Measurements from ENCODE around the gene POU3F1.

The POU3F1 gene

GRCh38 chr1:38025233-38025632, 21.4 kb downstream of the POU3F1 start:
- no peaks in the 10 kb centered on the region for H3K79me2 ChIP-seq (ENCODE audit: control insufficient read depth, low read length)
- no peak overlapping the region for H3K27ac ChIP-seq (ENCODE audit: low read depth, low read length)
- H3K9me3 ChIP-seq (ENCODE audit: control insufficient read depth, insufficient read depth, low read length): no peaks in the 10 kb centered on the region
- H3F3A ChIP-seq (ENCODE audit: control insufficient read depth, insufficient read depth): no peaks in the 10 kb centered on the region; the same call in 1 of the 2 replicates
- no peak overlapping the region for H3K4me2 ChIP-seq (ENCODE audit: low read length)
- 0 out of 2 replicates have a peak, but pooled peaks cover 2% of the 10 kb centered on the region for H3K27me3 ChIP-seq (ENCODE audit: control insufficient read depth, low read length)
- no peaks in the 10 kb centered on the region for H4K20me1 ChIP-seq (ENCODE audit: control insufficient read depth, insufficient read depth, low read depth, low read length)
- no peak overlapping the region for H3K4me3 ChIP-seq (ENCODE audit: low read length)
- no peak for TF ChIP-seq EZH2phosphoT487 (IDR thresholded peaks at IDR 0.05; ENCODE audit: borderline replicate concordance, low read length)
- no peak for TF ChIP-seq CTCF (IDR thresholded peaks at IDR 0.05; ENCODE audit: low read depth, low read length, poor library complexity, severe bottlenecking)
- H3K36me3 ChIP-seq (ENCODE audit: control insufficient read depth, low read length): peaks cover 52% of the 10 kb centered on the region
- no peaks in the 10 kb centered on the region for H3K9me2 ChIP-seq (replicated peaks; ENCODE audit: control insufficient read depth, low read length)
- H3K4me1 ChIP-seq (ENCODE audit: control insufficient read depth, low read length): peaks cover 7% of the 10 kb centered on the region

GRCh38 chr1:38022810-38023209, 23.8 kb downstream of the POU3F1 start:
- no peaks in the 10 kb centered on the region for H3K27me3 ChIP-seq (ENCODE audit: control insufficient read depth, low read length)
- H3K36me3 ChIP-seq (ENCODE audit: control insufficient read depth, low read length): peaks cover 73% of the 10 kb centered on the region
- no peak for TF ChIP-seq CTCF (IDR thresholded peaks at IDR 0.05; ENCODE audit: low read depth, low read length, poor library complexity, severe bottlenecking)
- TF ChIP-seq EZH2phosphoT487 (IDR thresholded peaks at IDR 0.05; ENCODE audit: borderline replicate concordance, low read length): no peak
- H3F3A ChIP-seq (ENCODE audit: control insufficient read depth, insufficient read depth): no peaks in the 10 kb centered on the region
- no peaks in the 10 kb centered on the region for H3K4me1 ChIP-seq (ENCODE audit: control insufficient read depth, low read length)
- peaks cover under 1% of the 10 kb centered on the region; the same call in 1 of the 2 replicates for H3K79me2 ChIP-seq (ENCODE audit: control insufficient read depth, low read length)
- no peak overlapping the region for H3K4me2 ChIP-seq (ENCODE audit: low read length)
- no peaks in the 10 kb centered on the region for H3K9me3 ChIP-seq (ENCODE audit: control insufficient read depth, insufficient read depth, low read length)
- H4K20me1 ChIP-seq (ENCODE audit: control insufficient read depth, insufficient read depth, low read depth, low read length): no peaks in the 10 kb centered on the region
- H3K9me2 ChIP-seq (replicated peaks; ENCODE audit: control insufficient read depth, low read length): no peaks in the 10 kb centered on the region
- no peak overlapping the region for H3K4me3 ChIP-seq (ENCODE audit: low read length)
- no peak overlapping the region for H3K27ac ChIP-seq (ENCODE audit: low read depth, low read length)

- H3K4me2 ChIP-seq (ENCODE audit: low read length): no peak overlapping the region
- no peak for TF ChIP-seq EZH2phosphoT487 (IDR thresholded peaks at IDR 0.05; ENCODE audit: borderline replicate concordance, low read length)
- no peak for TF ChIP-seq CTCF (IDR thresholded peaks at IDR 0.05; ENCODE audit: low read depth, low read length, poor library complexity, severe bottlenecking)
- H3K9me2 ChIP-seq (replicated peaks; ENCODE audit: control insufficient read depth, low read length): no peaks in the 10 kb centered on the region
- no peaks in the 10 kb centered on the region for H4K20me1 ChIP-seq (ENCODE audit: control insufficient read depth, insufficient read depth, low read depth, low read length)
- no peak overlapping the region for H3K4me3 ChIP-seq (ENCODE audit: low read length)
- no peaks in the 10 kb centered on the region for H3K9me3 ChIP-seq (ENCODE audit: control insufficient read depth, insufficient read depth, low read length)
- peaks cover 82% of the 10 kb centered on the region for H3K36me3 ChIP-seq (ENCODE audit: control insufficient read depth, low read length)
- no peaks in the 10 kb centered on the region for H3K27me3 ChIP-seq (ENCODE audit: control insufficient read depth, low read length)
- H3F3A ChIP-seq (ENCODE audit: control insufficient read depth, insufficient read depth): no peaks in the 10 kb centered on the region
- no peak overlapping the region for H3K27ac ChIP-seq (ENCODE audit: low read depth, low read length)
- peaks cover 8% of the 10 kb centered on the region for H3K79me2 ChIP-seq (ENCODE audit: control insufficient read depth, low read length)
- H3K4me1 ChIP-seq (ENCODE audit: control insufficient read depth, low read length): no peaks in the 10 kb centered on the region
These were observed 24.6 kb downstream of the POU3F1 start for GRCh38 chr1:38021969-38022368.
